ENCODE measurements around the gene PXK. TPM values are rescaled to one million over a fixed set of nuclear protein-coding genes. Genes with fewer than 3 reads are reported as not detected.

PXK gene
- total RNA-seq, 1 donor from 2014 or later = 43.4 TPM

DNA sequence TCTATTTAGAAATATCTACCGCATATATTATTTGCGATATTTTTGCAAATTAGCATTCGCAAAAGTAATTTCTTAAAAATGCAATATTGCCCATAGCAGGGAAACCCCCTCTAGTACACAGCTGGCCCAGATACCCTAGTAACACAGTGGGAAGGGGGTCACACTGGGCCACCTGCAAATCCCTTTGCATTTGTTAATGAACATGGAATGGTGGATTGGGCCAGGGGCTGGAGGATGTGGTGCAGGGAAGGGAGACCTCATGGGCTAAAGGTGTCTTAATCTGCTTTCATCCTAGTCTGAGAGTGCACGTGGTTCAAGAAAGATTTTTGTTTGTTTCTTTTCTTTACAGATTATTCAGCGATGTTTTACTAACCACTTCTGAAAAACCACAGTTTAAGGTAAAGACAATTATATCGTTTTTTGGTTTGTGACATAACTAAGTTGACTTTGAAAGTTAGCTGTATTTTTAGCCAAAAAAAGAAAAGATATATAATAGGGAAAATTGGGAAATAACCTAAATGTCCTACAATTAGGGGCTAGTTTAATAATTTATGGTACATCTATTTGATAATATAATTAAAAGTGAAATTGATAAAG lies 70.9 kb downstream of the PXK start:
- peaks cover 37% of the 10 kb centered on the region for H3K36me3 Mint-ChIP-seq (ENCODE audit: low read depth)
- intact Hi-C loops (cut with micrococcal nuclease) = no loop called here
- DNase-seq (ENCODE audit: low spot score) = no peak
- H3K27me3 Mint-ChIP-seq (ENCODE audit: insufficient read depth) = no peaks in the 10 kb centered on the region
- H3K4me3 Mint-ChIP-seq = no peak overlapping the region
- no peak overlapping the region for H3K27ac Mint-ChIP-seq
- H3K9me3 Mint-ChIP-seq = no peaks in the 10 kb centered on the region
- H3K4me1 Mint-ChIP-seq (ENCODE audit: low read depth) = no peaks in the 10 kb centered on the region

DNA sequence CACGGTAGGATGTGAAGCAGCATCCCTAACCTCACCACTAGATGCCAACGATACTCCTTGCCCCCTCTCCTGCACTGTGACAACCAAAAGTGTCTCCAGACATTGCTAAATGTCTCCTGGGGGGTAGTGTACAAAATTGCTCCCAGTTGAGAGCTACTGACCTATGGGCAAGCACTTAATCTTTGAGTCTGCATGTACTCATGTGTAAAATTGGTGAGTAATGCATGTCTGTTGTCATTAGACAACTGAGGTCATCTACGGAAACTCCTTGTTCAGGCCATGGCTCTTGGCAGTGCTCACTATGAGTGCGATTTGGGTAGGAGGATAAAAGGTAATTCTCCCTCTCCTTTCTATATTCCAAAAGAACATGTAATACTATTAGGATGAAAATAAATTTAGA lies 71.7 kb downstream of the PXK start:
- intact Hi-C loops (cut with micrococcal nuclease) = no loop called here
- Mint-ChIP-seq H3K4me3 (no peak overlapping the region), H3K27ac (peak overlapping the region; percentile 44), H3K27me3 (ENCODE audit: insufficient read depth) (no peaks in the 10 kb centered on the region), H3K4me1 (ENCODE audit: low read depth) (no peaks in the 10 kb centered on the region), H3K9me3 (no peaks in the 10 kb centered on the region), H3K36me3 (ENCODE audit: low read depth) (peaks cover 39% of the 10 kb centered on the region)
- DNase-seq (ENCODE audit: low spot score) = no peak

DNA sequence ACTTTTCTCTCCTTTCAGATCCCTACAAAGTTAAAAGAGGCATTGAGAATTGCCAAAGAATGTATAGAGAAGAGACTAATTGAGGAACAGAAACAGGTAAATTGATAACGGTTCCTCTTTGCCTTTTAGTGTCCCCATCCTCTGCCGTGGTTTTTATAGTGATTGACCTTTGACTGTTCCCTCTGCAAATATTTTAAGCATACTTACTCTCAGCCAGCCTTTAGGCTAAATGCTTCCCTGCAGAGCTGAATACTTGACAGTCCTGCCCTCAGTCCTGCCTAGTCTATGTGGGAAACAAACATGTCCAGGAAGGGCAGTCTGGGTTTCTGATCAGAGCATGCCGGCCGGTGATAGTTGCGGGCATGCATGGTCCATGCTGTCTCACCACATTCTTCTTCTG lies 76.2 kb downstream of the PXK start:
- H3K4me3 Mint-ChIP-seq = no peak overlapping the region
- no peaks in the 10 kb centered on the region for H3K9me3 Mint-ChIP-seq
- no peak overlapping the region for H3K27ac Mint-ChIP-seq
- H3K4me1 Mint-ChIP-seq (ENCODE audit: low read depth) = peaks cover 1% of the 10 kb centered on the region
- H3K27me3 Mint-ChIP-seq (ENCODE audit: insufficient read depth) = no peaks in the 10 kb centered on the region
- no peak for DNase-seq (ENCODE audit: low spot score)
- intact Hi-C loops (cut with micrococcal nuclease) = no loop called here
- peaks cover 48% of the 10 kb centered on the region for H3K36me3 Mint-ChIP-seq (ENCODE audit: low read depth)

DNA sequence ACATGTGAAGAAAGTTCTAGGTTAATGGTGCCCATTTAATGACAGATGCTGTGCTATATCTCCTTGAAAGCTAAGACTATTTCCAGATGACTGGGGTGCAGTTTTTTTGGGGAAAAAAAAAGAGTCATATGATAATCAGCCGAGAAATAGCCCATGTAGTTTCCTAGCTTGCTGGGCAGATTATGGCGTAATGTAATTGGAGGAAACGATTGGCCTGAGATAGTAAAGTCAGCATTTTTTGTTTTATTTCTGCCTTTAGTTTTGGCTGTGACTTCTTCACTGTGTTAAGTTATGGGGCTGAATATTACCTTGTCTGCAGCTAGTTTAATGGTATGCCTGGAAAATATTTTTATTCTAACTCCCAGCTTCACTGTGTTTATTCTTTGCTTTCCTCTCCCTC lies 77.0 kb downstream of the PXK start:
- DNase-seq (ENCODE audit: low spot score) = no peak
- intact Hi-C loops (cut with micrococcal nuclease) = no loop called here
- Mint-ChIP-seq H3K9me3 (no peaks in the 10 kb centered on the region), H3K4me3 (no peak overlapping the region), H3K27ac (no peak overlapping the region), H3K36me3 (ENCODE audit: low read depth) (peaks cover 41% of the 10 kb centered on the region), H3K4me1 (ENCODE audit: low read depth) (peaks cover 8% of the 10 kb centered on the region), H3K27me3 (ENCODE audit: insufficient read depth) (no peaks in the 10 kb centered on the region)

DNA sequence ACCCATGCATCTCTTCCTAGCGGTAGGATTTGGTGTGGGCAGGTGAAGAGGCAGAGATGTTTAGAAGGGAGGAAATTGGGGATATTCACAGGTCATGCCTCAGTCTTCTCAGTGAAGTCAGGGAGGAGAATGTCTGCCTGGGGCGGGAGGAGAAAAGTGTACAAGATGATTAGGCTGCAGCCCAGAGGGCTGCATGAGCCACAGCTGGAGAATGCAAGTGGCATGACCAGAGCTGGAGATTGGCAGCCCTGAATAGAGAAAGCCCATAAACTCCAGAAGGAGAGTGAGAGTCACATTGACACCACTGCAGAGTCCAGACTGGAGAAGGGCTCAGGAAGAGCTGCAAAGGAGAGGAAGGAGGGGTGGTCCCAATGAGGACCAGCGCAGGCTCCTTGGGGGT lies 78.3 kb downstream of the PXK start:
- H3K27me3 Mint-ChIP-seq (ENCODE audit: insufficient read depth) = no peaks in the 10 kb centered on the region
- H3K27ac Mint-ChIP-seq = no peak overlapping the region
- peaks cover 8% of the 10 kb centered on the region for H3K4me1 Mint-ChIP-seq (ENCODE audit: low read depth)
- no peak for DNase-seq (ENCODE audit: low spot score)
- peaks cover 43% of the 10 kb centered on the region for H3K36me3 Mint-ChIP-seq (ENCODE audit: low read depth)
- intact Hi-C loops (cut with micrococcal nuclease) = no loop called here
- H3K9me3 Mint-ChIP-seq = no peaks in the 10 kb centered on the region
- H3K4me3 Mint-ChIP-seq = no peak overlapping the region

DNA sequence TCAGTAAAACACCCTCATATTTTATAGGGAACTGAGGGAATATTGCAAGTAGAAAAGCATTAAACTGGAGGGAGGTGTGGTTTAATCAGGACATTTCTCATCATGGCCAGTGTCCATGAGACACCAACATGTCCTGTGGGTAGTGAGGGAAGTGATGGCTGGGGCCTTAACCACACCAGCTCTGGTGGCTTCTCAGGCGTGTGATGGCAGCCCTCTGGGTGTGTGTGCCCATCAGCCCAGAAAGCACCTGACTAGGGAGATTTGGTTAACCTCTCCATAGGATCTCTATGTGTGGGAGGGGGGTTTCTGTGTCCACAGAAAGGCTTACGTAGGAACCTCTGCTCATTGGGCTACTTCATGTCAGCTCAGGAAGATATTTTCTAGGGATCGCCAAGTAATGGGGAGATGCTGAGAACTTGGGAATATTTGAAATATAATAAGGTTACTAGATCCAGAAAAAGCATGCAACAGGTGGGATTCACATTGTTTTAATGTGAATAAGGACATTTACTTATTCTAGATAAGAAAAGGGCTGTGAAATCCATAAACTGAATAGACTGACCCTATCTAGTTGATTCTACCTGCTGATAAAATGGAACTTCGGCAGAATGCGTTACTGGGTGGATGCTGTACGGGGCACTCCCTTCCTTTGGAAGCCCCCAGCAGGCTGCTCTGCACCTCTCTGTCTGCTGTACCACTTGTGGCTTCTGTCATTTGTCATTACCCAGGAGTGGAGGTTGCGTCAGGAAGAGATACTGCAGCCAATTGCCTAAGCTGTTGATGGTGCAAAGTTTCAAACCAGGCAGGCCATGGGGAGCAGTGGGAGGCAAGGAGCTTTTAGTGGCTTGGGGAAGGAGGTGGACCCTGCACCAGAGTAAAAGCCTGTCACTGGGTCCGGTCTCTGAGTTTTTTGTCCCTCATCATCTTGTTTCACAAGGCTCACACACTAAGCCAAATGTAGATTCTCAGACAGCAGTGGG lies 79.4 kb downstream of the PXK start:
- DNase-seq (ENCODE audit: low spot score) = no peak
- Mint-ChIP-seq H3K27me3 (ENCODE audit: insufficient read depth) (no peaks in the 10 kb centered on the region), H3K9me3 (no peaks in the 10 kb centered on the region), H3K36me3 (ENCODE audit: low read depth) (peaks cover 40% of the 10 kb centered on the region), H3K4me1 (ENCODE audit: low read depth) (peaks cover 8% of the 10 kb centered on the region), H3K27ac (no peak overlapping the region), H3K4me3 (no peak overlapping the region)
- intact Hi-C loops (cut with micrococcal nuclease) = no loop called here

DNA sequence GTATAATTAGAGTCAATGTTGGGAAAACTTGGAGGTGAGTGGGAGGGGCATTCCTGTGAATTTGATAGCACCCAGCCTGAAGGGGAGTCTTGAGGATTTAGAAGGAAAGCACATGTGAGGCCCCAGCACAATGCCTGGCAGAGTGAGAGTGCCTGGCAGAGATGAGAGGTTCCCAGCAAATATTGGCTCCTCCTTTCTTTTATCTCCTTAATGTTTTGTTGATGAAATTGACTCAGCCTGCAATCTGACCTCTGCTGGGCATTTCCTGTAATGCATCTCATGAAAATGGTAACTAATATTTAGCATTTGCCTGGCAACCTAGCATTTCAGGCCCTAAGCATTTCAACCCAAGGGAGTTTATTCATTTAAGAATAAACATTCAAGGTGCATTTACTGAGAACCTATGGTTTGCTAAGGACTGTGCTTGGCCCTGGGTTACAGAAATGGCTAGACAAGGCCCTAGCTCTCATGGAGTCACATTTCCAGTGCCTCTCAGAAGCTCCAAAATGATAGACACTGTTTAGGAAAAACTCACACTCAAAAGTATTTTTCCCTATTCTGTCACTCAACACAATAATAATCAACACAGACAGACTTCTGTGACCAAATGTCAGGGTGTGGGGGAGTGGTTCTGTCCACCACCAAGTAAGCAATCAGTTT lies 82.0 kb downstream of the PXK start:
- no peak overlapping the region for H3K4me3 Mint-ChIP-seq
- no peak overlapping the region for H3K27ac Mint-ChIP-seq
- peaks cover 31% of the 10 kb centered on the region for H3K36me3 Mint-ChIP-seq (ENCODE audit: low read depth)
- H3K9me3 Mint-ChIP-seq = no peaks in the 10 kb centered on the region
- peak; percentile 42 for DNase-seq (ENCODE audit: low spot score)
- peaks cover 12% of the 10 kb centered on the region for H3K4me1 Mint-ChIP-seq (ENCODE audit: low read depth)
- H3K27me3 Mint-ChIP-seq (ENCODE audit: insufficient read depth) = no peaks in the 10 kb centered on the region
- intact Hi-C loops (cut with micrococcal nuclease) = loop anchor here (1.0 to 2.0 kb wide), 7 partner anchors 60 to 227 kb away; no protein-coding TSS in a partner anchor

DNA sequence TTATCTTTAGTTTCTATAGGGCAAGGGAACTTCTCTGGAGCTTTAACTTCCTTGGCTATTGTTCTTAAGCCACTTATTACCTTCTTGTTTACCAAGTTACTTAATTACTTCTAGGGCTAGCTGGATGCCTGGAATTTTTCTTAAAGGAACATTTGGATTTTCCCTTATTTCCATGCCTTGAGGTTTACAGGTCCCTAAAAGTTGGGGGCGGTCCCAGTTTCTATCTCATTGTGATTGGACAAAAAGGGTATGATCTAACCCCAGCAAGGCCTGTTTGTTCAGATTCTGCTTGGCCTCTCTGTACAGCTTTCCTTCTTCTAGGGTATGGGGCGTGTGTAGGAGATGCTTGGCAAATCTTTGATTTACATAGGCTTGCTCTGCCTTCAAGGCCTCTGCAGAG lies 83.5 kb downstream of the PXK start:
- no peaks in the 10 kb centered on the region for H3K9me3 Mint-ChIP-seq
- H3K4me3 Mint-ChIP-seq = no peak overlapping the region
- H3K27ac Mint-ChIP-seq = no peak overlapping the region
- intact Hi-C loops (cut with micrococcal nuclease) = no loop called here
- peaks cover 21% of the 10 kb centered on the region for H3K36me3 Mint-ChIP-seq (ENCODE audit: low read depth)
- no peak for DNase-seq (ENCODE audit: low spot score)
- H3K4me1 Mint-ChIP-seq (ENCODE audit: low read depth) = peaks cover 12% of the 10 kb centered on the region
- no peaks in the 10 kb centered on the region for H3K27me3 Mint-ChIP-seq (ENCODE audit: insufficient read depth)

DNA sequence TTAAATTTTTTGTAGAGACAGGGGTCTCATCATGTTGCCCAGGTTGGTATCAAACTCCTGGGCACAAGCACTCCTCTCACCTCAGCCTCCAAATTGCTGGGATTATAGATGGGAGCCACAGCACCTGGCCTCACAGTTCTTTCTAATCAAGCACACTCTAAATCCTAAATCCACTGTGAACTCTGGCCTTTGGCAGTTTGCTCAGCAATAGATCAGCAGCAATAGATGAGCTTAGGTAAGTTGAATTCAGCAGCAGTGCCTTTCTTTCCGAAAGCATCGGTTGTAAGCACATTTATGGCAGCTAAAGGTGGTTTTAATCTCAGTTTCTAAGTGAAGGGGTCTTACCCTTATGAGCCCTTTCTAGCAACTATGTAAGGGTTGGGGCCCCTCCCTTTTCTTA lies 84.4 kb downstream of the PXK start:
- DNase-seq (ENCODE audit: low spot score) = no peak
- Mint-ChIP-seq H3K27ac (no peak overlapping the region), H3K36me3 (ENCODE audit: low read depth) (peaks cover 19% of the 10 kb centered on the region), H3K4me1 (ENCODE audit: low read depth) (peaks cover 12% of the 10 kb centered on the region), H3K4me3 (no peak overlapping the region), H3K9me3 (no peaks in the 10 kb centered on the region), H3K27me3 (ENCODE audit: insufficient read depth) (no peaks in the 10 kb centered on the region)
- intact Hi-C loops (cut with micrococcal nuclease) = no loop called here

DNA sequence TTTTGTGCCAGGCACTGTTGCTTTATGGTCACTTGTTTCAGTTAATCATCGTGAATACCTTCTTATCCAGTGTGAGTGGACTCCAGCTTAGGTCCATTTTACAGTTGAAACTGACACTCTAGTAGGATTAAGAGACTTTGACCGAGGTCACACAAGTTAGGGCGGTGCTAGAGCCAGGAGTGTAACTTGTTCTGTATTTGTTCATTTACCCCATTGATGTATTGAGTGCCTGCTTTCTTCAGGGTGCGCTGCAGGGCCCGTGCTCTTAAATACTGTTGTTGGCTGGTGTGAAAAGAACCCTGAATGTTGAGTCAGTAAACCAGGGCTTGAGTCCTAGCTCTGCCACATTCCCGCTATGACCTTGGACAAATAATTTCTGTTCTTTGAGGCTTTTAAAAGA lies 85.5 kb downstream of the PXK start:
- no peaks in the 10 kb centered on the region for H3K9me3 Mint-ChIP-seq
- intact Hi-C loops (cut with micrococcal nuclease) = no loop called here
- H3K4me3 Mint-ChIP-seq = no peak overlapping the region
- no peaks in the 10 kb centered on the region for H3K27me3 Mint-ChIP-seq (ENCODE audit: insufficient read depth)
- peaks cover 12% of the 10 kb centered on the region for H3K4me1 Mint-ChIP-seq (ENCODE audit: low read depth)
- no peak for DNase-seq (ENCODE audit: low spot score)
- peaks cover 18% of the 10 kb centered on the region for H3K36me3 Mint-ChIP-seq (ENCODE audit: low read depth)
- H3K27ac Mint-ChIP-seq = no peak overlapping the region

DNA sequence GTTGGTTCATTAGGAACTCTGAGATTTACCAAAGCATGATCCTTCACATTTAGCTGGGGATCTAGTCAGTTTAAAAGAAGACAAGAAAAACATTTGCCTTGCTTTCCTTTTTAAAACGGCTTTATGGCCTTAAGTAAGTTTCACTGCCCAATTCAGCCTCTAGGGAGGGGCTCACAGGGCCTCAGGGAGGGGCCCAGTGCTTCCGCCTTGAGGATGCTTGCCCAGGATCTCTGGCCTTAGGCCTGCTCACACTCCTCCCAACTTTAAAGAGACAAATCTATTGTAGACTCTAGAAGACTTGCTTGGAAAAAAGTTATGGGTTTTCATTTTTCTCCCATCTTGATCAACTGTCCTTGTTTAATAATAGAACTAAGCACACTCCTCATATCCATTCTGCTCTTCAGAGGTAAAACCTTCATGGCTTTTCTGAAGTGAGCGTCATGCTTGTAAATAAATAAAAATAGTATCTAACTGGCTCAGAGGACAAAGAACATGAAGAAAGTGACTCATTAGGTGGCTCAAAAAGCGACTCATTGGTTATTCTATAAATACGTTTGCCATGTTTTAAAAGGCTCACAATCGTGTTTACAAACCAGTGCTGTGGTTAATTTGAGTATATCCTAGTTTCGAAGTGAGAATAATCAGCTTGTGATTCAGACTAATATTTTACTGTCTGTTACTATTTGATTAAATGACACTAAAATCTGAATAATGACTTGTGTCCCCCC lies 87.3 kb downstream of the PXK start:
- intact Hi-C loops (cut with micrococcal nuclease) = no loop called here
- H3K27ac Mint-ChIP-seq = peak overlapping the region; percentile 26
- no peak for DNase-seq (ENCODE audit: low spot score)
- H3K27me3 Mint-ChIP-seq (ENCODE audit: insufficient read depth) = no peaks in the 10 kb centered on the region
- no peaks in the 10 kb centered on the region for H3K9me3 Mint-ChIP-seq
- H3K4me1 Mint-ChIP-seq (ENCODE audit: low read depth) = peaks cover 4% of the 10 kb centered on the region
- H3K4me3 Mint-ChIP-seq = no peak overlapping the region
- H3K36me3 Mint-ChIP-seq (ENCODE audit: low read depth) = peaks cover 21% of the 10 kb centered on the region

DNA sequence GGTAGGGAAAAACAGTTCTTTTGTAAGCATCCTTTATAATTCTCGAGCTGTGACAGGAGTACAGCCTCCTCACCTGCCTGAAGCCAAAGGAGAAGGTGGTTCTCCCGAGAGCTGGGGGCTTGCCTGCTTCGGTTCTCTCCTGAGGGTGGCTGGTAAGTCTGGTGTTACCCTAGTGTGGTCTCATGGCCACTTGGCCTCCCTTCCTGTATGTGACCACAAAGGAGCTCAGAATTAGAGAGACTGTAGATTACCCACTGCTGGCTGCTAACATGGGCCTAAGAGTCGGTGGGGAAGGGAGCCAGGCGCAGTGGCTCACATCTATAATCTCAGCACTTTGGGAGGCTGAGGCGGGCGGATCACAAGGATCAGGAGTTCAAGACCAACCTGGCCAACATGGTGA lies 88.3 kb downstream of the PXK start:
- Mint-ChIP-seq H3K4me1 (ENCODE audit: low read depth) (peaks cover 4% of the 10 kb centered on the region), H3K4me3 (no peak overlapping the region), H3K27me3 (ENCODE audit: insufficient read depth) (no peaks in the 10 kb centered on the region), H3K9me3 (no peaks in the 10 kb centered on the region), H3K27ac (no peak overlapping the region), H3K36me3 (ENCODE audit: low read depth) (peaks cover 25% of the 10 kb centered on the region)
- intact Hi-C loops (cut with micrococcal nuclease) = no loop called here
- no peak for DNase-seq (ENCODE audit: low spot score)

All from activated T-helper 1 cell treated with anti-CD3 and anti-CD28 coated beads, Interleukin-12 subunit alpha, Interleukin-12 subunit beta, Interleukin-2, Interleukin-4 antibody, amounts not matched to agents 30 ng/mL and 10 ng/mL and 1 ng/mL, durations not matched to agents 14 hours and 24 hours and 36 hours (primary cell).